ENCODE data around the gene TSPAN12.
A peak's percentile ranks its signal among the peaks of the same experiment; 100 is the strongest.
"Not testable (repeated sequence)": the region's sequence is repeated elsewhere in the genome, so short reads cannot be mapped to it uniquely, and the experiment has no call there.

Gene TSPAN12, protein sequence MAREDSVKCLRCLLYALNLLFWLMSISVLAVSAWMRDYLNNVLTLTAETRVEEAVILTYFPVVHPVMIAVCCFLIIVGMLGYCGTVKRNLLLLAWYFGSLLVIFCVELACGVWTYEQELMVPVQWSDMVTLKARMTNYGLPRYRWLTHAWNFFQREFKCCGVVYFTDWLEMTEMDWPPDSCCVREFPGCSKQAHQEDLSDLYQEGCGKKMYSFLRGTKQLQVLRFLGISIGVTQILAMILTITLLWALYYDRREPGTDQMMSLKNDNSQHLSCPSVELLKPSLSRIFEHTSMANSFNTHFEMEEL
- total RNA-seq: 0 reads per million in 2 donors

DNA sequence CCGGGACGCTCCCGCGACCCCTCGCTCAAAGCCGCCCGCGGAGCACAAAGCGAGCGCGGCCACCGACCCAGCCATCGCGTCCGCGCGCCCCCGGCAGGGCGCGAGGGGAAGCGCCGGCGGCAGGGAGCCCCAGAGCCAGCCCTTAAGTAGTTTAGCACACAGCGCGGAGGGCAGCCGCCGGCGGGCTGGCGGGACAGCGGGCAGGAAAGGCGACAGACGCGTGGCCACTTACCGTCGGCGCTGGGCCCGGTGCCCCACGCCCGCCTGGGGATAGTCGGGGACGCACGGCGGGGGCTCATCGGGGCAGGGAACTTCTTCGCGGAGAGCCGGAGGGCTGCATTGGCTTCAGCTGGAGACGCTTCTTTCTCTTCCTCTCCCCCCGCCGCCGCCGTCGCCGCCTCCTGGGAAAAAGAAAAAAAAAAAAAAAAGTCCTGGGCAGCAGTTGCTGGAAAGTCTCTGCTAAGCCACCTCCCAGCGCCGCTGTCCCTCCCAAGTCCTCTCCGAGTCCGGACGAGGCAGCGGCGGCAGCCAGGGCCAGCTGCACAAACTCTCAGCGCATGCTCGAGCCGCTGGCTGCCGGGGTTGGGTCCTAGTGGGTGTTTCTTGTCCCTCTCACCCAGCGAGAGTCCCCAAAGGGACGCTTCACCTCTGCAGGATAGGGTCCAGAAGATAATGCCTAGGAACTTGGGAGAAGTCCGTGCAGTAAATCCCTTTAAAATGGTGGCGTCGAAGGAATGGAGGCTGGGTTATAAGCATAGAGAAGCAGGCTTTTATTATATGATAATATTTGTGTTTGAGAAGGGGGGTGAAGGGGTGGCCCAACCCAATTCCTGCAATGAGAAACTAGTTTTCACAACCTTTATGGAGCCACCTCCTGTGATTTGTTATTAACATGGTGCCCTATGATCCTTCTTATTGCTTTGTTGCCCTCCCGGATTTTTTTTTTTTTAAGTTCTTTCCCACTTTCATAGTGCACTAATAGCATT, at the start of gene TSPAN12:
TSPAN12 (minus strand) TSS at position 557 of the 986 bp plus-strand sequence. CDS start 1,381 bp downstream, outside the sequence.
- peak; percentile 19 for DNase-seq

DNA sequence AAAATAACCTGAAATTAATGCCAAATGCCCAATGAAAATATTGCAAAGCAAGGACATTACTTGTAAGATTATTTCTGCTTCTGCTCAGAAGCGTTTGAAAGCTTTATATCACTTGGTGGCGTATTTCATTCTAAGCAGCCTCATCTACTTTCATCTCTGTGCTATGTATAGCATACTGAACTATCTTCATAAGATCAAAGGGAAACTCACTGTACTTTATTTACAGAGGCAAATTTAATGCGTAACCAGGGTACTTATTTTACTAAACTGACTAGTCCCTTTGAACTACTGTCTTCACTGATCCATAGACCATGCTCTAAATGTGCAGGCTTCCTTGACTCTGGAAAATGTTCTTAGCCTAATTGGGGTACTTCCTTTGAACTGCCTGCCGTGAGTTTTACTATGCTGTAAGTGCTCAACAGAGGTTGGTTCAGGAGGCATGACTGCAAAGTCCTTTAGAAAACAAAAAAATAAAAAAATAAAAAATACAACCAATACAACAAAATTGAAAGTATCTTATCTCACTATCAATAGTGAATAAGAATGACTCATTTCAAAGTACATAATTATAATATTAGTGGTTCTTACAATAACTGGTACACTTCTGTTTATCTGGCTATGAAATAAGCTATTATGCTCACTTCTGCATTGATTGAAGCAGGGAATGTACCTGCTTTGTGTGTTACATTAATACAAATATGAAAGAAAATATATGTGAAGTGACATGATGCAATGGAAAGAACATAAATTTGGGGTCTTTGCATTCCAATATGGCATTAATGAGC, 41.0 kb upstream of the TSPAN12 start:
- no peak for DNase-seq

DNA sequence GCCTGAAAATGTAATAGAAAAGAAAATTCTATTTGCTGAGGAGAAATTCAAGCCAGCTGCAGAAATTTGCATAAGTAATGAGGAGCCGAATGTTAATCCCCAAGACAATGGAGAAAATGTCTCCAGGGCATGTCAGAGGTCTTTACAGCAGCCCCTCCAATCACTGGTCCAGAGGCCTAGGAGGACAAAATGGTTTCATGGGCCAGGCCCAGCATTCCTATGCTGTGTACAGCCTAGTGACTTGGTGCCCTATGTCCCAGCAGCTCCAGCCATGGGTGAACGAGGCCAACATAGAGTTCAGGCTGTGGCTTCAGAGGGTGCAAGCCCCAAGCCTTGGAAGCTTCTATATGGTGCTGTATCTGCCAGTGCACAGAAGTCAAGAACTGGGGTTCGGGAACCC, 37.3 kb upstream of the TSPAN12 start:
- not testable (repeated sequence) for DNase-seq

DNA sequence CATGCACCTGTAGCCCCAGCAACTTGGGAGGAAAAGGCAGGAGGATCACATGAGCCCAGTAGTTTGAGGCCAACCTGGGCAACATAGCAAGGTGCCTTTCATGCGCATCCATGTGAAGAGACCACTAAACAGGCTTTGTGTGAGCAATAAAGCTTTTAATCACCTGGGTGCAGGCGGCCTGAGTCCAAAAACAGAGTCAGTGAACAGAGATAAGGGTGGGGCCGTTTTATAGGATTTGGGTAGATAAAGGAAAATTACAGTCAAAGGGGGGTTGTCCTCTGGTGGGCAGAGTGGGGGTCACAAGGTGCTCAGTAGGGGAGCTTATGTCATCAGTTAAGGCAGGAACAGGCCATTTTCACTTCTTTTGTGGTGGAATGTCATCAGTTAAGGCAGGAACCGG, 27.7 kb upstream of the TSPAN12 start:
- DNase-seq: not testable (repeated sequence)

DNA sequence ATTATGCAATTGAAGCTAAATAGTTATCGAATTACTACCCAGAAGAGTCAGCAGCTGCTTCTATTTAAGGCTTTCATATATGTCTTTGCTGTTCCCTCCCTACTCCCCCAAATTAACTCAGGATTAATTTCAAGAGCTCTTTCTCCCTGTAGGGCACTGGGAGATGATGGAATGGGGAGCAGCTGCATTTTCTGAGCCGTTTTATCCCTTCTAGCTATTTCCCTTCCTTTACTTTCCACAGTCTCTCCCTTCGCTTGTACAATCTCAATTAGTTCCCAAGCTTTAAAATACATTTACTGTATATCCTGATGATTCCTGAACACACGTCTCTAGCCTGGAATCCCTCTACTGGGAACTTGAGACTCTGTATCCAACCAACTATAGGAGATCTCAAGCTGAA, 19.8 kb upstream of the TSPAN12 start:
- no peak for DNase-seq

DNA sequence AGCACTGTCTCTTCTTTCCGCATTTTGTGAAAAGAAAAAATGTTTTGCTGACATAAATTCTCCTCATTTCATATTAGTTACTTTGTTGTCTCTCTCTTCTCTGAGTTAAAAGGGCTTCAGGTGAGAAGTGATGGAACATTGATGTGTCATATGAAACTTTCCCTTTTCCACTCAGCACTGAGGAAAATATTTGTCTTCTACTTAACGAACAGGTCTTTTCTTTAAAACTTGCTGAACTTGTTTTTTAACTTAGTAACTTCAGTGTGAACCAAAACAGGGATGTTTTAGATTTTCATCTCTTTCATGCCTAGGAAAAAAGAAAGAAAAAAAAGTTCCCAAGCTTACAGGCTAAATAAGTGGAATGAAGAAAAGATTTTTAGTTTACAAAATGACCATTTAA, 19.0 kb upstream of the TSPAN12 start:
- no peak for DNase-seq

DNA sequence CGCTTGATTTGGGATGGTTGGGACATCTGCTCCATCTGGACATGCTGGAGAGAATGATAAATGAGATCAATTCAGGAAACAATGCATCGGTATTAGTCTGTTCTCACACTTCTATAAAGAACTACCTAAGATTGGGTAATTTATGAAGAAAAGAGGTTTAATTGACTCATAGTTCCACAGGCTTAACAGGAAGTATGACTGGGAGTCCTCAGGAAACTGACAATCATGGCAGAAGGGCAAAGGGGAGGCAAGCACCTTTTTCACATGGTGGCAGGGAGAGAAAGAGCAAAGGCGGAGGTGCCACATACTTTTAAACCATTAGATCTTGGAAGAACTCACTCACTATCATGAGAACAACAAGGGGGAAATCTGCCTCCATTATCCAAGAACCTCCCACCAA, 16.8 kb upstream of the TSPAN12 start:
- DNase-seq: no peak

DNA sequence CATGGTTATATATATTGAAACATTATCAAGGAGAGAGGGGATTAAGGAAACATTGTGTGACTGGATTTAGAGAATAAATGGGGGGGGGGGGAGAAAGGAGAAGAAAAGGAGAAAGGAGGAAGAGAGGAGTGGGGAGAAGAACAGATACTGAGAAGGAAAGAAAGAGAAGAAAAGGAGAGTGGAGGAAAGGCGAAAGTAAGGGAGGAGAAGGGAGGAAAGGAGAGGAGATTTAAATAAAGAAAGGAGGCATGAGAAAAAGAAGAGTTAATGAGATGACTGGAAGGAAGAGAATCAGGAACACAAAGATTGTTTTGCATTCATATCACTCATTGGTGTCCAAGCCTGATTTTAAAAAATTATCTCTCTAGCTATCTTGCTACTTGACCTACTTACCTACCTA, 16.1 kb upstream of the TSPAN12 start:
- no peak for DNase-seq

DNA sequence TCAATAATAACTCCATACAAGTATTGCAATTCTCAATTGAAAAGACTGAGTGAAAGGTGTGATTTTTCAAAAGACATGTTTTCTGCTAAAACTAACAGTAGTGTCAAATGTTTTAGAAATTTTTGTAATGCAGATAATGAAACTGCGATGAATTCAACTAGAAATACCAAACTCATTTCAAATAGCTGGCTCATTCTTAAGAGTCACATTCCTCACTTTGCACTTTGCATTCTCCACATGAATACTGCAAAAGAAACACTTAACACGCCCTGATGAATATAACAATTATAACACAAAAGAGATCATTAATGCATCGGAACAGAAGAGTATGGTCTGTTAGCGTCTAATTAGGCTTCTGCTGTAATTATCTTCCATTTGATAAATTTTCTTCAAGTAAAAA, 15.5 kb upstream of the TSPAN12 start:
- DNase-seq: no peak

DNA sequence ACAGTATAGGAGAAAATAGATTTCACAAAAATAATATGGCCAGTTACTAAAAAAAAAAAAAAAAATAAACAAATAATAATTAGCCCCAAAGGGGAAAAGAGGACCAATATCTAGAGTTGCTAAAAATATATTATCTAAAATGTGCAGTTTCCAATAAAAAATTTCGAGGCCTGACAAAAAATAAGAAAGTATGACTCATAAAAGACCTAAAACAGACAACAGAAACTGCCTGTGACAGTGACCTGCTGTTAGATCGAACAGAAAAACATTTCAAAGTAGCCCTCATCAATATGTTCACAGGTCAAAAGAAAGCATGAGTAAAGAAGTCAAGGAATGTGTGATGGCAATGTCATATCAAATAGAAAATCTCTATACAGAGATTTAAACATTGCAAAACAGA, 11.8 kb upstream of the TSPAN12 start:
- no peak for DNase-seq

DNA sequence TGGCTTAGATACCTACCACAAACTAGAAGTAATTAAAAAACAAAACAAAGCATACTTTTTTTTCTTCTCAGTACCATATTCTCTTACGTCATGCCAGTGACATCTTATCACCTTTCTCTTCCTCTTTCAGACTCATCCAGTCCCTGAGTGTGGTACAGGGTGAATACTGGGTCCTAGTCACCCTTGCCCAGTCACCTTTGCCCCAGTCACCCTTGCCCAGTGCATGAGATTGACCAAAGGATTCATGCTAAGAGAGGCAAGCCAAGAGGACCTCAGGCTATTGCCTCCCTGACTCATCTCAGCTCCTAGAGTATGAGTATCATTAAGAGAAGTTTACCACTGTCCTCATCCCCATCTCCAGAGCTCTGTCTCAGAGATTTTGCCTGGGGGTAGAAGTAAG, 10.0 kb upstream of the TSPAN12 start:
- no peak for DNase-seq

DNA sequence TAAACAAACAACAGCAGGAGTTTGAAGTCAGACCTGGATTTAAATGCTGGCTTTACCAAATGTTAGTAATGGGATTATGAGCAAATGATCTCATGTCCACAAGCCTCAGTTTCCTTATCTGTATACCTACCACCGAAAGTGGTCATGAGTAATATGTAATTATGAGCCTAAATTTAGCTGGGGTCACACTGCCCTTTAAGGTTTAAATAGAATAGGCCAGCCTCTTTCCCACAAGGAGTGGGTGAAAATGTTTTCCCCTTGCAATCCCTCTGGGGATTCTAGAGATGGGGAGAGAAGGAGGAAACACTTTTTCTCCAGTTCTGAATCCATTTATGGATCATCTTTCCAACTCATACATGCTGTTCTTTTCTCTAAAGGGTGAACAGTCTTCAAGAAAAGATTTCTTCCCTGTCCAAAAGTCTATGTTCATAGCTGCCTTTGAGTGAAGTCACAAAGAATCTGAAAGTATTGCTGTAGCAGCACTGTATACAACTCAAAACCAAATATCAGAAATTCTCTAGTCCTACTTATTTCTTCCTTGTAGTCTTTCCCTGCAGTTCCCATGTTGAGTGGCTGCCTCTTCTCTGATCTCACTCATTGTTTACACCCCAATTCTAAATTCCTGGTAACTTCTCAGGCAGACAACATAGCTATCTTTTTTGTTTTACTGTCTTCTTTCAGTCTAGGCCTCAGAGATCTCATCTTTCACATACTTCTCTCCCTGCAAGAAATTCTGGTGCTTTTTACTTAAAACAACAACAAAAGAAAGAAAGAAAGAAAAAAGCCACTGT, 7.4 kb upstream of the TSPAN12 start:
- DNase-seq: no peak

DNA sequence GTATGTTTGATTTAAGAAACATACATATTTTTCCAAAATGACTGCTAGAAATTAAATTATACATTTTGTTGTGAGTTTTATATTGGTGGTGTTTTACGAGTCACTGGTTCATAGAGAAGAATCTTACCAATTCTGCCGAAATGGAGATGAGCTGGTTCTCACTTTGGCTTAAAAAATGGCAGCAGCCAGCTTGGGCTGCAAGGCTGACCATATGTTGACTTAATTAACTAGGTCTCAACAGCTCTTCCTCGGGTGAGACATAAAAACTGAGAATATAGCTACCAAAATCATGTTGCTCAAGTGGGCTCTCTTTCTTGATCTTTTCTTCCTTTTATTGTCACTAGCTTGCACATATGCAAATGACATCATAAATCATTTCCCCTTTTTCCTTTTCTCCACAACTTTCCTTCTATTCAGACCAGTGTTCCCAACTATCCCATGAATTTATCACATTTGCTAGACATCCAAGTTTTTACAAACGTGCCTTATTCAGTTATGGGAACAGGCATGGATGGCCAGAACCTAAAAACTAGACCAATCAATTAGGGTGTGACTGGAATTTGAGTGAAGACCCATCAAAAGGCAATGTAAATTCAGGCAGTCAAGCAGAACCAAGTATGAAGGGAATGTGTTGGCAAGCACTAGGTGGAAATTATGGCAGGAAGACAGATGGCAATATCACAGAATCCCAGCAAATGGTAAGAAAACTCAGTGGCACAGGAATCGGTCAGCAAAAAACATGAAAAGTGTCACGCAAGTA, 6.4 kb upstream of the TSPAN12 start:
- no peak for DNase-seq

DNA sequence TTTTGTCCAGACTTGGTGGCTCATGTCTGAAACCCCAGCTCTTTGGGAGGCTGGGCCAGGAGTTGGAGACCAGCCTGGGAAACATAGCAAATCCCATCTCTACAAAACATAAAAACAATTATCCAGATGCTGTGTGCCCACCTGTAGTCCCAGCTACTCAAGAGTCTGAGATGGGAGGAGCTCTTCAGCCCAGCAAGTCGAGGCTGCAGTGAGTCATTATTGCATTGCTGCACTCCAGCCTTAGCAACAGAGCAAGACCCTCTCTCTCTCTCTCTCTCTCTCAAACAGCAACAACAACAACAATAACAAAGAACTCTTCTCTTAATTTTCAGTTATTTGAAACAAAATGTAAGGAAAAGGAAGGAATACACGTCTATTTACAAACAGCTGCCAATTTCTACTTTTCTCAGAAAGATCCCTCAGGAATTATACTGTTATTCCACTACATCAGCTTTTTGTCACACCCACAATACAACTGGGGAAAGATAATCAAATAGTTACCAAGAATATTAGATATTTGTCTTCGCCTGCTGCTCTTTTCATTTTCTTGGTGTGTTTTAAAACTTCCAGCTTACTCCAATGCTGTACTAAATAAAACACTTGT, 5.1 kb upstream of the TSPAN12 start:
- DNase-seq: no peak

DNA sequence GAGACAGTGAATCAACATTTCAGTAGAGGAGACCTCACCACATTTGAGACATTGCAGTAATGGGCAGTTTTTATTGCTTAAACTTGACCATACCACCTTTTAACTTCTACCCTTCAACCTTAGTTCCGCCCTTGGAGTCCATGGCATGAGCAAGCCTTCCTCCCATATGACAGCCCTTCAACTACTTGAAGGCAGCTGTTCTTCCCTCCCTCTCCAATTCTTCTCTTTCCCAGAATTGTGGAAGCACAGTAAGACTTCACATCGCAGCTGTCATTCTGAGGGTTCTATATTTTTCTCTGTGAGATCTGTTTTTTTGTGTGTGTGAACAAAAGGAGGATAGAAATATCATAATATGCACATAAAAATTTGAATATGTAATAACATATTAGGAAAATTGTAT, 2.2 kb upstream of the TSPAN12 start:
- no peak for DNase-seq

DNA sequence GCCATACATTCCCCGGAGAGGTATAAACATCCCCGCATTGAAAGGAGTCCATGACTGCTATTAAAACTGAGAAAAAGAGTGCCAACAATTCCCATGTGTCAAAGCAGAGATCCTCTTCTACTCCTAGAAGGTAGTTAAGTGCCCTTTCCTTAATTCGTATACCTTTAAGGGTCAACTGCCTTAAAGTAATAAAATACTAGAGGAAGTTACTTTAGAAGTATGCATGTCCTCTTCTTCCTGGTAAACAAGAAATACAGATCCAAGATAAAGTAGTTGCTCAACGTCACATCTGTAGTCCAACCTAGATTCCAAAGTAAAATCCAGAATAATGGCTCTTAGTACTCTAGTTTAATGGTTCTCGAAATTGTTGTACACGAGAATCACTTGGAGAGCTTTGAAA, 1.5 kb upstream of the TSPAN12 start:
- no peak for DNase-seq

DNA sequence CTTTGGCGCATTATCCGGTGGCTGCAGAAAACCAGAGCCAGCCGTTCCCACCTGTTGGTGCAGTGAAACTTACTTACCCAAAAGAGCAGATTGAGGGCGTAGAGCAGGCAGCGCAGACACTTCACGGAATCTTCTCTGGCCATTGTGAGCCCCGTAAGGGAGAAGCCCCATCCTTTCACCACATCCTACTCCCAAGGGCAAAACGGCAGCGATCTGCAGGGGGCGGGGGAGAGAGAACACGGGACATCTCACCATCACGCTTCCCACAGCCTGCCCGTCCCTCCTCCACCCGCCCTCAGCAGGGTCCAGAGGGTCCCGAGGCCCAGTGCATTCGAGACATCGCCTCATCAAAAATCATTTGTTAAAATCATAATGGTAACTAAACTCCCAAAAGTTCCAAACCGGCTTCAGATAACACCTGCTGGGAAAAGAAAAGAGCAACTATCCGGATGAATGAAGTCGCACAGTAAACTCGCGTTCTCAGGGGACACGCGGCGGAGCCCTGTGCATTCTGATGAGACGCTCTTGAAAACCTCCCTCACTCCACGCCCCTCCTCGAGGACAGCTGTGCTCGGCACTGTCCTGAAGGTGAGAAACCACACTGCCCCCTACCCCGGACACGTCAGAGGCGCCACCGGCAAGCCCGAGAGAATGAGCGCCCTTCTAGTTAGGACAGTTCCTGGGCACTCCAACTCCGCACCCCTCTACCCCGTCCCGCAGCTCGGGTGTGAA, 1.2 kb downstream of the TSPAN12 start:
- DNase-seq: no peak

DNA sequence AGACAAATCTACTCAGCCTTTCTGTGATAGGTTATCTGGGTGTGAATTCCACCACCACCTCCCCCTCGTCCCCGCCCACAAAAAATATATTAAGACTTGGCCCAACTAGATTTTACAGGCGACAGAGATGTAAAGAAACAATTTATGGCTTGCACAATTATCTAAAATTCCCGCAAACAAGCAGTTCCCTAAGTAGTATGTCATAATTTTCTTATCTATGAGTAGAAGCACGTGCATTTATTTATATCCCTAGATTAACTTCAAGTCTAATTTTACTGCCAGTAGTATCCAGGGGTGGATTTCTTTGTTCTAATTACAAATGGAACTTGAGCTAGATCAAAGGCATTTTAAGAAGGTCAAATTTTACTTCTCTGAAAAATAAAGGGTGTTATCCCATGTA, 1.7 kb downstream of the TSPAN12 start:
- no peak for DNase-seq

DNA sequence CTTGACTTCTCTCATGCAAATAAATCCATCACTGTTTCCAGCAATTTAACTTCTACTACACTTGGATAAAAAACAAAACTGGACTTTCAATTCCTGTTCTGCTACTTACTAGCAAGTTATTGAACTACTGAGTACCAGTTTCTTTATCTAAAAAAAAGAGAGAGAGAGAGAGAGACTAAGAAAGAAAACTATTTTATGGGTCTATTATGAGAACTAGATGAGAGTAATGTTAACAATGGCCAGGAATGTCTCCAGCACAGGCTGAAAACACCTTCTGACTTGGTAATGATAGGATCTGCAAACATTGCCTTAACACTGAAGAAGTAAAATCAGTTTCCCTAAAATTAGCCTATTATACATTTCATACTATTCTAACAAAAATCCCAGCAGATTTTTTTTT, 5.2 kb downstream of the TSPAN12 start:
- DNase-seq: no peak

DNA sequence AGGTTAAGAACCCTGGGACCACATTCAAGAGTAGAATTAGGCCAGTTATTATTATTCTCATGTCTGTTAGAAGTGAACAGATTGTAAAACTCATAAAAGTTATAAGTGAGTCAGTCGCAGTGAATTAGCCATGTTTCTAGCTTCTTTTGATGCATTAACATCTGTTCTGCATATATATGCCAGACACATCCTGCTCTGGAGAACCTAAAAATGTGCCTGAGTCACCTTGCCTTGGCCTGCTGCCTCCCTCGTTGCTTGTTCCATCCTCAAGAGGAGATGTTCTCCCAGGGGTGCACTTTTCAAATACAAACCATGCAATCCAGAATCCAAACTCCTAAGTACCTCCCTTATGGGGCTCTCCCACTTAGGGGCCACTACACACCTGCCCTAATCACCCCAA, 14.8 kb downstream of the TSPAN12 start:
- DNase-seq: no peak

Measured in T-helper 9 cell (primary cell).